ENCODE measurements around the gene LRFN2.

Gene LRFN2

DNA sequence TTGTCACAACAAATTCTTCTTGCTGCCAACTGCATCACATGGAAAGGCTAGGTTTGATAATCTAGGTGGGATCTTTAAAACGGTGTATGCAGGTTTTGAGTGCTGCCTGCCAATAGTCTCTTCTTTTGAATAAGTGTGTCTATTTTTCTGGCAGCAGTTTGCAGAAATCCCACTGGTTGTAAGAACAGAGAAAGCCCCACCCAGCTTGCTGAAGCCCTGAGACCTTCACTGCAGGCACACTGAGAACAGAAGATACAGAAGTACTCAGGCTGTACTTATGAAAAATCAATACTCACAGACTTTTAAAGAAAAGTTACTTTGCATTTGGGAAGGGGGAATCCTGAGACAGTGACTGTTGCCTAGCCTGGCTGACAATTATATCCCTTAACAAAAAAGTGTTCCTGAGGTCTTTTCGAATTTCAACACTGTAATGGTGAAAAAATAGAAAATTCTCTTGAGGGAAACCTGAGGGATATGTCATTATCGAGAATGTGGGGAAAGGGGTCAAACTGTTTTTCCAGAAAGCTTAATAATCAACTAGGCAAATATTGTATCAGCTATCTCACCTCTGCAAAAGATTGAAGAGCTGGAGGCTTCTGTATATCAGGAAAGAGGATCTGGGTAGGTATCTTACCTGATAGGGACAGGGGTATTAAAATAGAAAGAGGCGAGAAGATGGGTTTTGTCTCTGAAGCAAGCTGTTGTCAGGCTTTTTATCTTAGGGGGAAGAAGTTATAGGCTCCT is 199.9 kb downstream of the LRFN2 start:
- no peak for DNase-seq (ENCODE audit: low read depth)
- TF ChIP-seq, protein P1, sequence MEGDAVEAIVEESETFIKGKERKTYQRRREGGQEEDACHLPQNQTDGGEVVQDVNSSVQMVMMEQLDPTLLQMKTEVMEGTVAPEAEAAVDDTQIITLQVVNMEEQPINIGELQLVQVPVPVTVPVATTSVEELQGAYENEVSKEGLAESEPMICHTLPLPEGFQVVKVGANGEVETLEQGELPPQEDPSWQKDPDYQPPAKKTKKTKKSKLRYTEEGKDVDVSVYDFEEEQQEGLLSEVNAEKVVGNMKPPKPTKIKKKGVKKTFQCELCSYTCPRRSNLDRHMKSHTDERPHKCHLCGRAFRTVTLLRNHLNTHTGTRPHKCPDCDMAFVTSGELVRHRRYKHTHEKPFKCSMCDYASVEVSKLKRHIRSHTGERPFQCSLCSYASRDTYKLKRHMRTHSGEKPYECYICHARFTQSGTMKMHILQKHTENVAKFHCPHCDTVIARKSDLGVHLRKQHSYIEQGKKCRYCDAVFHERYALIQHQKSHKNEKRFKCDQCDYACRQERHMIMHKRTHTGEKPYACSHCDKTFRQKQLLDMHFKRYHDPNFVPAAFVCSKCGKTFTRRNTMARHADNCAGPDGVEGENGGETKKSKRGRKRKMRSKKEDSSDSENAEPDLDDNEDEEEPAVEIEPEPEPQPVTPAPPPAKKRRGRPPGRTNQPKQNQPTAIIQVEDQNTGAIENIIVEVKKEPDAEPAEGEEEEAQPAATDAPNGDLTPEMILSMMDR (IDR thresholded peaks at IDR 0.05; ENCODE audit: low read length, missing control alignments) = no peak
- H3K4me3 ChIP-seq (replicated peaks; ENCODE audit: low read depth, low read length) = no peak overlapping the region

DNA sequence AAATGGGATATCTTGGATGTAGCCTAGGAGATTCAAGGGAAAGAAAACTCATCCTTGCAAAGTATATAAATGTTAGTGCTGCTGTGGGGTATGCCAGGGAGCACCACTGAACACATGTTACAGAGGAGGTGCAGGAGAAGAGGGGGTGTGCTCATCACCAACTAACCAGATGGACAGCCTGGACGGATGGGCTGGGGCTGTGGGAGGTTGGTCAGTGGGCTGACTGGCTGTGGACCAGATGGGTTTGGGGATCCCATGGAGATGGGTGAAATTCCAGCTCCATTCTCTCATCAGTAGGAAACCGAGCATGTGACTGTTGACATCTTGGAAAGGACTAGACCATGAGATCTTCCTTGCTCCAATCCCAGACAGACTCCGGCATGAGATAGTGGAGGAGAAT is 201.0 kb downstream of the LRFN2 start:
- H3K4me3 ChIP-seq (replicated peaks; ENCODE audit: low read depth, low read length) = no peak overlapping the region
- TF ChIP-seq, protein P1 (IDR thresholded peaks at IDR 0.05; ENCODE audit: low read length, missing control alignments) = no peak
- DNase-seq (ENCODE audit: low read depth) = no peak

DNA sequence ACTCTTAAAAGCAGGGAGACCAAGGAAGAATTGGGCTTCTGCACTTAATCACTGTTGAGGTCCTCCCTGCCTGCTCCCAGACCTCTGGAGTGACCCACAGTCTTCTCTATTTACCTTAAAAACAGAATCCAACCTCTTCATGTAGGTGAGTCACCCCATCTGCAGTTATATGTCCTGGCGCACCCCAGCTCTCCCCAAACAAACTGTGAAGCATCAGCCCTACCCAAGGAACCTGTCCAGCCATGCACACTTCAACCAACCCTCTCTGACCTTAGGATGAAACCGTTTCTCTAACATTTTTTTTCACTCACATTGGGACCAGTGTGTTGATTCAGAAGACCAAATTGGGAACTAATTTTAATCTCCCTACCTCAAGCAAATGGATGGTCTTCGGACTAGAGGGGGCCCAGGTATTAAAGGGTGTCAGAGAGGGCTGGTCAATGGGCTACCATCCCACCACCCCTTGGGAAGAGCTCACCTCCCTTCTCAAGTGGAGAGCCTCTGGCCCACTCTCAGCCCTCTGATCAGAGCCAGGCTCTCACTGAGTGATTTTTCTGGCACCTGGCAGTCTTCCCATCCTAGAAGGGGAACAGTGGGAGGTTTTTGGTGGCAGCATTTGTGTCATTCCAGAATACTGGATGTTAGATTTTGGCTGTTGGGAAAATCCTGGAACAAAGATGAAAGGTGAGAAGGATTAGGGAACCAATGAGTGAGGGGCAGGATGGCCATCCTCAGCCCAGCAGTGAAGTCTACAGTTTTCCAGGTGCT is 203.6 kb downstream of the LRFN2 start:
- H3K4me3 ChIP-seq (replicated peaks; ENCODE audit: low read depth, low read length) = no peak overlapping the region
- DNase-seq (ENCODE audit: low read depth) = no peak
- TF ChIP-seq, protein P1 (IDR thresholded peaks at IDR 0.05; ENCODE audit: low read length, missing control alignments) = no peak

DNA sequence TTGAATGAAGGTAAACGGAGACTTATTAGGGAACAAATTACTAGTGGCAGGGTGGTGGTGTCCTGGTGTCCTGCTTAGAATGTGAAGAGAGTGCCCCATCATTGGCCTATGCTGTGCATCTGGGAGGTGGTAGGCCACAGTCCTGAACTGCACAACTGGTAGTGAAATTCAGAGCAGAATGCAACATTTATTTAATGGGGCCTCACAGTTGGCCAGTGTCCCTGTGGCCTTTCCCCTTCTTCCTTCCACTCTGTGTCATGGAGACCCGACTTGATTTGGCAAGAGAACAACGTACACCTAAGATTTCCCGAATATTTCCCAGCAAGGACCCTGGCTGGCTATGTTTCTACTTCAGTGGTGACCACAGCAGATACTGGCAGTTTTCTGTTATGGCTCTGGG is 206.9 kb downstream of the LRFN2 start:
- no peak for DNase-seq (ENCODE audit: low read depth)
- H3K4me3 ChIP-seq (replicated peaks; ENCODE audit: low read depth, low read length) = no peak overlapping the region
- TF ChIP-seq, protein P1 (IDR thresholded peaks at IDR 0.05; ENCODE audit: low read length, missing control alignments) = no peak

DNA sequence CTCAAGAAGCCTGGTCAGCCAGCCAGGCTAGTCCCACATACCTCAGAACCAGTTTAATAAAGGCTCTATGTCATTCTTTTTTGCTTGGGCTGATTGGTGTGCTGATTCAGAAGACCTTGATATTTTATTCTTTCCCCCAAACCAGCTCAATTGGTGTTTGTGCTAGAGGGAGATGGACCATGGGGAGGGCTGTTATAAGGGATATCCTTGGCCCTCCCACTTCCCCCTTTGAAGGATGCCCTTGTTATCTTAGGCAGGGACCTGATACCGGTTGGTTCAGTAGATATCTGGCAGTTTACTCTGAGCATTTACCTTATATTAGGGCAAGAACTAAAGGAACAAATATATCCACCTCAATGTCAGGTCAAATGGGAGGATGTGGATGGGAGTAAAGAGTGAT is 207.4 kb downstream of the LRFN2 start:
- no peak for DNase-seq (ENCODE audit: low read depth)
- TF ChIP-seq, protein P1 (IDR thresholded peaks at IDR 0.05; ENCODE audit: low read length, missing control alignments) = no peak
- no peak overlapping the region for H3K4me3 ChIP-seq (replicated peaks; ENCODE audit: low read depth, low read length)

DNA sequence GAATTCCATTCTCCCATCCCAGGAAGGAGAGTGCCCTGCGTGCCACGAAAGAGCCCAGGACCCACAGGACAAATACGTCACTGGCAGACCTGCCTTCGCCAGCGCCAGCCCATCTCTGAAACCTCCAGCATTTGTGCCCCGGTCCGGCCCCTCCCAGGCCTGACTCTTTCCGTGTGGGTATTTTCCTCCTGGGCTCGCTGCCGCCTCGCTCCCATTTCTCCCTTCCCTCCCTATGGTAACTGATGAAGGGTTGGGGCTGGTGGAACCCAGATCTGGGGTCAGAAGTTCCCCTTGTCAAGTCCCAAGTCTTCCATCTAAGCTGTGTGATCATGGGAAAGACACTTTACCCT is 208.5 kb downstream of the LRFN2 start:
- no peak for DNase-seq (ENCODE audit: low read depth)
- TF ChIP-seq, protein P1 (IDR thresholded peaks at IDR 0.05; ENCODE audit: low read length, missing control alignments) = no peak
- no peak overlapping the region for H3K4me3 ChIP-seq (replicated peaks; ENCODE audit: low read depth, low read length)

Measured in fibroblast of pulmonary artery (primary cell).